ENCODE data around the gene C2CD4A. TPM values are rescaled to one million over a fixed set of nuclear protein-coding genes. Genes with fewer than 3 reads are reported as not detected.

C2CD4A gene
- total and polyA plus RNA-seq, 2 donors from 2014 or later: 0.17 to 5.3 TPM

GRCh38 chr15:62068071-62068809 is 1.5 kb downstream of the C2CD4A start:
- Histone ChIP-seq H3K36me3 (ENCODE audit: control insufficient read depth in 2 of 3, insufficient read depth in 3 of 3, low read length in 3 of 3) (no peaks in the 10 kb centered on the region), H3K4me3 (ENCODE audit: low read length in 3 of 3) (peak overlapping the region in 1 of 3 donors; percentile 39)
- peak in 4 of 5 donors; percentile 46 to 88 (median 62) for DNase-seq

GRCh38 chr15:62068810-62069167 is 2.0 kb downstream of the C2CD4A start:
- FAIRE-seq: no peak
- H3K9ac ChIP-seq (ENCODE audit: low read length in 3 of 3): peak overlapping the region in 1 of 3 donors; percentile 23
- no peak overlapping the region for H3K27ac ChIP-seq (ENCODE audit: low read depth in 2 of 2, low read length in 2 of 2)
- intact Hi-C loops (cut with DNase I): no loop called here
- H3K4me3 ChIP-seq (ENCODE audit: low read length in 3 of 3): peak overlapping the region in 1 of 3 donors; percentile 39
- no peaks in the 10 kb centered on the region for H3K36me3 ChIP-seq (ENCODE audit: control insufficient read depth in 2 of 3, insufficient read depth in 3 of 3, low read length in 3 of 3)
- TF ChIP-seq CTCF (IDR thresholded peaks at IDR 0.05; ENCODE audit: borderline replicate concordance, extremely low read depth, insufficient read depth): no peak
- H3K9me3 ChIP-seq (ENCODE audit: control insufficient read depth in 2 of 3, insufficient read depth in 1 of 3, low read length in 3 of 3): no peaks in the 10 kb centered on the region
- no peak for DNase-seq
- H3K4me1 ChIP-seq (ENCODE audit: control insufficient read depth in 2 of 3, insufficient read depth in 2 of 3, low read depth in 1 of 3, low read length in 3 of 3): peaks cover 3 to 8% (median 7%) of the 10 kb centered on the region in 3 donors
- peaks cover 15% of the 10 kb centered on the region for H3K27me3 ChIP-seq (ENCODE audit: control insufficient read depth, insufficient read depth, low read length)

More at GRCh38 chr15:62068071-62068809, 1.5 kb downstream of the C2CD4A start:
- Histone ChIP-seq H3K9me3 (ENCODE audit: control insufficient read depth in 2 of 3, insufficient read depth in 1 of 3, low read length in 3 of 3) (no peaks in the 10 kb centered on the region), H3K27ac (ENCODE audit: low read depth in 2 of 2, low read length in 2 of 2) (no peak overlapping the region), H3K4me1 (ENCODE audit: control insufficient read depth in 2 of 3, insufficient read depth in 2 of 3, low read depth in 1 of 3, low read length in 3 of 3) (peaks cover 3 to 9% (median 8%) of the 10 kb centered on the region in 3 donors), H3K9ac (ENCODE audit: low read length in 3 of 3) (no peak overlapping the region), H3K27me3 (ENCODE audit: control insufficient read depth, insufficient read depth, low read length) (peaks cover 15% of the 10 kb centered on the region)
- intact Hi-C loops (cut with DNase I): no loop called here
- no peak for FAIRE-seq
- TF ChIP-seq CTCF (IDR thresholded peaks at IDR 0.05; ENCODE audit: borderline replicate concordance, extremely low read depth, insufficient read depth): no peak

- no peak for DNase-seq
- FAIRE-seq: no peak
- no peak for TF ChIP-seq CTCF (IDR thresholded peaks at IDR 0.05; ENCODE audit: borderline replicate concordance, extremely low read depth, insufficient read depth)
- Histone ChIP-seq H3K27me3 (ENCODE audit: control insufficient read depth, insufficient read depth, low read length) (peaks cover 15% of the 10 kb centered on the region), H3K9me3 (ENCODE audit: control insufficient read depth in 2 of 3, insufficient read depth in 1 of 3, low read length in 3 of 3) (no peaks in the 10 kb centered on the region), H3K4me3 (ENCODE audit: low read length in 3 of 3) (no peak overlapping the region), H3K27ac (ENCODE audit: low read depth in 2 of 2, low read length in 2 of 2) (no peak overlapping the region), H3K36me3 (ENCODE audit: control insufficient read depth in 2 of 3, insufficient read depth in 3 of 3, low read length in 3 of 3) (no peaks in the 10 kb centered on the region), H3K4me1 (ENCODE audit: control insufficient read depth in 2 of 3, insufficient read depth in 2 of 3, low read depth in 1 of 3, low read length in 3 of 3) (peaks cover 3 to 8% (median 7%) of the 10 kb centered on the region in 3 donors), H3K9ac (ENCODE audit: low read length in 3 of 3) (no peak overlapping the region)
- intact Hi-C loops (cut with DNase I): no loop called here
Observed at GRCh38 chr15:62069551-62069950, 2.8 kb downstream of the C2CD4A start.
